Neural cell (in vitro differentiated cells): ENCODE results near the gene PPP2R1A. TPM values are rescaled to one million over a fixed set of nuclear protein-coding genes. Genes with fewer than 3 reads are reported as not detected.
"Not testable (repeated sequence)": the region's sequence is repeated elsewhere in the genome, so short reads cannot be mapped to it uniquely, and the experiment has no call there.

Experiments
- H2AFZ ChIP-seq: fragments of 200-600, 300-800 bp; sonication (generic), shearing (Covaris generic); 2 replicates; pipeline ENCODE4 v1.6.0; 2014; ENCODE audit warnings: low read depth, mild to moderate bottlenecking, antibody characterized with exemption, low read length, moderate library complexity
- H3F3A ChIP-seq: fragments of 200-600 bp; shearing (Covaris generic); 2 replicates; pipeline ENCODE4 v1.6.1; 2016; ENCODE audit warnings: mild to moderate bottlenecking, moderate library complexity, mixed read lengths, antibody characterized with exemption, low read length; ENCODE audit not compliant: insufficient read depth, poor library complexity, severe bottlenecking
- H3K27ac ChIP-seq: fragments of 200-600, 300-800 bp; sonication (generic), shearing (Covaris generic); 2 replicates; pipeline ENCODE4 v1.5.1; 2014; ENCODE audit warnings: mild to moderate bottlenecking, low read length, moderate library complexity
- H3K27me3 ChIP-seq: fragments of 300-800, 200-600 bp; sonication (generic), shearing (Covaris generic); 2 replicates; pipeline ENCODE4 v1.6.0; 2014; ENCODE audit warnings: mild to moderate bottlenecking, low read depth, low read length, moderate library complexity; ENCODE audit not compliant: insufficient read depth
- H3K36me3 ChIP-seq: fragments of 300-800, 200-600 bp; sonication (generic), shearing (Covaris generic); 2 replicates; pipeline ENCODE4 v1.5.1; 2014; ENCODE audit warnings: mild to moderate bottlenecking, antibody characterized with exemption, low read length, moderate library complexity; ENCODE audit not compliant: insufficient read depth
- H3K4me2 ChIP-seq: fragments of 300-800, 200-600 bp; sonication (generic), shearing (Covaris generic); 2 replicates; pipeline ENCODE4 v1.6.0; 2014; ENCODE audit warnings: mild to moderate bottlenecking, low read length
- H3K4me3 ChIP-seq: fragments of 300-800, 200-600 bp; sonication (generic), shearing (Covaris generic); 2 replicates; pipeline ENCODE4 v1.5.1; 2014; ENCODE audit warnings: mild to moderate bottlenecking, low read length, moderate library complexity
- H3K79me2 ChIP-seq: fragments of 200-600 bp; shearing (Covaris generic); replicated peaks from 2 replicates; pipeline ENCODE4 v1.6.0; 2014; ENCODE audit warnings: mild to moderate bottlenecking, low read length, moderate library complexity; ENCODE audit not compliant: insufficient read depth
- H3K9ac ChIP-seq: fragments of 300-800, 200-600 bp; sonication (generic), shearing (Covaris generic); 2 replicates; pipeline ENCODE4 v1.6.1; 2016; ENCODE audit warnings: mild to moderate bottlenecking, low read length, mixed read lengths
- H3K9me2 ChIP-seq: fragments of 200-600 bp; shearing (Covaris generic); 2 replicates; pipeline ENCODE4 v1.6.1; 2016; ENCODE audit warnings: mild to moderate bottlenecking, low read length, mixed read lengths; ENCODE audit not compliant: insufficient read depth
- H3K9me3 ChIP-seq: fragments of 200-600, 300-800 bp; sonication (generic), shearing (Covaris generic); 2 replicates; pipeline ENCODE4 v1.6.1; 2016; ENCODE audit warnings: mild to moderate bottlenecking, mixed run types, low read length, moderate library complexity, mixed read lengths
- H4K20me1 ChIP-seq: fragments of 200-600 bp; shearing (Covaris generic); 2 replicates; pipeline ENCODE4 v1.6.1; 2016; ENCODE audit warnings: mild to moderate bottlenecking, mixed run types; ENCODE audit not compliant: insufficient read depth
- CTCF ChIP-seq: fragments of 450-650 bp; IDR thresholded peaks from 2 replicates; pipeline ENCODE4 v1.5.1; 2014; ENCODE audit warnings: antibody characterized with exemption, mild to moderate bottlenecking, moderate library complexity; ENCODE audit not compliant: poor library complexity, severe bottlenecking
- EP300 ChIP-seq: fragments of 450-650 bp; conservative IDR thresholded peaks from 2 replicates; pipeline ENCODE4 v1.6.1; 2014; ENCODE audit warnings: antibody characterized with exemption, mild to moderate bottlenecking, moderate library complexity; ENCODE audit not compliant: poor library complexity, severe bottlenecking
- EZH2 ChIP-seq: fragments of 200-600, 300-800 bp; shearing (Covaris generic), sonication (generic); IDR thresholded peaks from 2 replicates; pipeline ENCODE4 v1.6.1; 2014; ENCODE audit warnings: antibody characterized with exemption, low read length, borderline replicate concordance, mild to moderate bottlenecking; ENCODE audit not compliant: insufficient read depth, poor library complexity, severe bottlenecking
- MXI1 ChIP-seq: fragments of 450-650 bp; conservative IDR thresholded peaks from 2 replicates; pipeline ENCODE4 v1.6.1; 2014; ENCODE audit warnings: antibody characterized with exemption, mild to moderate bottlenecking; ENCODE audit not compliant: poor library complexity, severe bottlenecking
- POLR2AphosphoS5 ChIP-seq: IDR thresholded peaks from 2 replicates; pipeline ENCODE4 v1.6.1; 2012
- RAD21 ChIP-seq: fragments of 450-650 bp; conservative IDR thresholded peaks from 2 replicates; pipeline ENCODE4 v1.6.1; 2014; ENCODE audit warnings: antibody characterized with exemption, mild to moderate bottlenecking, moderate library complexity
- REST ChIP-seq: IDR thresholded peaks from 2 replicates; pipeline ENCODE4 v1.6.1; 2012; ENCODE audit warnings: borderline replicate concordance
- SMC3 ChIP-seq: fragments of 450-650 bp; conservative IDR thresholded peaks from 2 replicates; pipeline ENCODE4 v1.6.1; 2014; ENCODE audit warnings: antibody characterized with exemption, mild to moderate bottlenecking, moderate library complexity; ENCODE audit not compliant: poor library complexity
- TAF1 ChIP-seq: IDR thresholded peaks from 2 replicates; pipeline ENCODE4 v1.6.1; 2012; ENCODE audit warnings: low read depth
- polyA plus RNA-seq: library from polyadenylated mRNA; depleted of rRNA; stranded (reverse); fragments of >200 nt; gene quantifications from 2 replicates; pipeline ENCODE4 v1.2.3, GENCODE V29; 2014

PPP2R1A gene
- polyA plus RNA-seq, 1 donor from 2014 or later = 394 TPM

GRCh38 chr19:52200044-52200443, 10.2 kb downstream of the PPP2R1A start:
- peaks cover 19% of the 10 kb centered on the region for H3K36me3 ChIP-seq
- H2AFZ ChIP-seq = no peak overlapping the region
- H3K4me2 ChIP-seq = no peak overlapping the region
- H3K4me3 ChIP-seq = no peak overlapping the region
- H3K27me3 ChIP-seq = no peaks in the 10 kb centered on the region
- no peaks in the 10 kb centered on the region for H3K9me2 ChIP-seq
- no peaks in the 10 kb centered on the region for H3F3A ChIP-seq
- H3K27ac ChIP-seq = no peak overlapping the region
- peaks cover 43% of the 10 kb centered on the region for H3K79me2 ChIP-seq
- TF ChIP-seq EZH2 = no peak
- no peak for TF ChIP-seq RAD21
- no peak for TF ChIP-seq MXI1
- TF ChIP-seq EP300 = no peak
- no peak for TF ChIP-seq TAF1
- no peak for TF ChIP-seq REST
- TF ChIP-seq SMC3 = no peak
- no peak for TF ChIP-seq POLR2AphosphoS5
- TF ChIP-seq CTCF = no peak
- H4K20me1 ChIP-seq = peaks cover 7% of the 10 kb centered on the region
- no peak overlapping the region for H3K9ac ChIP-seq
- no peaks in the 10 kb centered on the region for H3K9me3 ChIP-seq

DNA sequence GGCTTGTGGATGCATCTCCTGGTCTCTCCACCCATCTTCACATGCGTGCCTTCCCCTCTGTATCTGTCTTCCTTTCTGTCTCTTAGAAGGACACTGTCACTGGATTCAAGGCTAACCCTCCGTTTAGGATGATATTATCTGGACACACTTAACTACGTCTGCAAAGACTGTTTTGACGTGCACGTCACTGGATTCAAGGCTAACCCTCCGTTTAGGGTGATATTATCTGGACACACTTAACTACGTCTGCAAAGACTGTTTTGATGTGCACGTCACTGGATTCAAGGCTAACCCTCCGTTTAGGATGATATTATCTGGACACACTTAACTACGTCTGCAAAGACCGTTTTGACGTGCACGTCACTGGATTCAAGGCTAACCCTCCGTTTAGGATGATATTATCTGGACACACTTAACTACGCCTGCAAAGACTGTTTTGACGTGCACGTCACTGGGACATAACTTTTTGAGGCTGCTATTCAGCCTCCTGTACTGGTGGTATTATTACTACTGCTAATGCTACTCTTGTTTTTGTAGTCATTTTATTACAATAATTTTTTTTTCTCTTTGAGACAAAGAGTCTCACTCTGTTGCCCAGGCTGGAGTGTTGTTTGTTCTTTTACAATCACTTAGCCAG, 11.0 kb downstream of the PPP2R1A start:
- H3F3A ChIP-seq, H3K4me3 ChIP-seq, H3K9me2 ChIP-seq, H3K9ac ChIP-seq, H4K20me1 ChIP-seq, H3K27ac ChIP-seq, H3K4me2 ChIP-seq, H2AFZ ChIP-seq, H3K9me3 ChIP-seq, H3K27me3 ChIP-seq: not testable (repeated sequence)
- Histone ChIP-seq H3K79me2 (peaks cover 38% of the 10 kb centered on the region), H3K36me3 (peaks cover 10% of the 10 kb centered on the region)

DNA sequence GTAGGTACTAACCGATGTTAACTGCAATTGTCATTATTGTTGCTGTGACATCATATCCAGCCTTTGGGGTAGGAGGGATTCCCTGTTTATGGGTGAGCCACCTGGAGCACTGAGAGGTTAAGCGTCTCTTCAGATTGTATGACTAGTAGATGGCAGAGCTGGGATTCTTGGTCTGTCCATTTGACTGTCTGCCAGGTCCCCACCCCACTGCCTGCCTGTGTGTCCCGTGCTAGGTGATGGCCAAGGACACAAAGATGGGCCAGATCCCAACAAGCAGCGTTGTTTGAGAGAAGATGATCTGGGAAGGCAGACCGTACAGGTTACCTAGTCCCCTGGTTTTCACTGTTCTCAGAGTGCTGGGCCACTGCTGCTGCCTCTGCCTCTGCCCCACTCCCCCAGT, 16.6 kb downstream of the PPP2R1A start:
- Histone ChIP-seq H3K27me3 (no peaks in the 10 kb centered on the region), H3K9ac (no peak overlapping the region), H3K36me3 (peaks cover 22% of the 10 kb centered on the region), H3K4me2 (no peak overlapping the region), H3K9me3 (no peaks in the 10 kb centered on the region), H3F3A (no peaks in the 10 kb centered on the region), H3K79me2 (peaks cover 24% of the 10 kb centered on the region), H3K27ac (no peak overlapping the region), H3K9me2 (no peaks in the 10 kb centered on the region), H4K20me1 (peaks cover 5% of the 10 kb centered on the region), H3K4me3 (no peak overlapping the region), H2AFZ (no peak overlapping the region)
- TF ChIP-seq POLR2AphosphoS5 (no peak), REST (no peak), EP300 (no peak), CTCF (no peak), SMC3 (no peak), RAD21 (no peak), MXI1 (no peak), EZH2 (no peak), TAF1 (no peak)
